Stimulated activated CD8-positive, alpha-beta memory T cell treated with anti-CD3 and anti-CD28 coated beads, Interleukin-12 subunit alpha, Interleukin-12 subunit beta, amount 100 ng/mL, for 24 hours (primary cell): Measurements from ENCODE around the gene TH.

Experiments
- DNase-seq: peaks from one replicate; pipeline ENCODE4 v3.0.0-alpha.2; 2020; ENCODE audit errors: extremely low read depth

Gene TH

GRCh38 chr11:2159536-2160413 is 11.8 kb downstream of the TH start:
- no peak for DNase-seq

GRCh38 chr11:2158966-2159365 is 12.6 kb downstream of the TH start:
- no peak for DNase-seq

- no peak for DNase-seq
Measured at GRCh38 chr11:2158296-2158737, 13.3 kb downstream of the TH start.

- DNase-seq, result no peak
Measured at GRCh38 chr11:2157294-2158040, 14.1 kb downstream of the TH start.

- DNase-seq, result no peak
Measured at GRCh38 chr11:2156416-2157182, 15.0 kb downstream of the TH start.

GRCh38 chr11:2155511-2155910 is 16.1 kb downstream of the TH start:
- no peak for DNase-seq

- DNase-seq, result no peak
Measured at GRCh38 chr11:2154889-2155288, 16.7 kb downstream of the TH start.

GRCh38 chr11:2154195-2154585 is 17.4 kb downstream of the TH start:
- DNase-seq, result no peak

GRCh38 chr11:2153581-2154194 is 17.9 kb downstream of the TH start:
- no peak for DNase-seq

- DNase-seq, result peak; percentile 45
Measured at GRCh38 chr11:2151500-2152257, 19.9 kb downstream of the TH start.

- no peak for DNase-seq
Measured at GRCh38 chr11:2149864-2150847, 21.5 kb downstream of the TH start.

- no peak for DNase-seq
Measured at GRCh38 chr11:2149460-2149859, 22.2 kb downstream of the TH start.

- no peak for DNase-seq
Measured at GRCh38 chr11:2148595-2148994, 23.0 kb downstream of the TH start.

GRCh38 chr11:2147391-2147790 is 24.2 kb downstream of the TH start:
- no peak for DNase-seq

GRCh38 chr11:2146051-2146450 is 25.6 kb downstream of the TH start:
- no peak for DNase-seq

GRCh38 chr11:2144544-2145248 is 26.9 kb downstream of the TH start:
- DNase-seq, result no peak

GRCh38 chr11:2143799-2144543 is 27.6 kb downstream of the TH start:
- no peak for DNase-seq

- no peak for DNase-seq
Measured at GRCh38 chr11:2143477-2143798, 28.2 kb downstream of the TH start.

- DNase-seq, result no peak
Measured at GRCh38 chr11:2142762-2143202, 28.8 kb downstream of the TH start.
